ENCODE data around the gene RNASE8.

GRCh38 chr14:21086908-21087293, 29.3 kb downstream of the RNASE8 start:
- no peak for TF ChIP-seq EZH2phosphoT487 (IDR thresholded peaks at IDR 0.05; ENCODE audit: borderline replicate concordance, low read length)
- TF ChIP-seq, protein P1, sequence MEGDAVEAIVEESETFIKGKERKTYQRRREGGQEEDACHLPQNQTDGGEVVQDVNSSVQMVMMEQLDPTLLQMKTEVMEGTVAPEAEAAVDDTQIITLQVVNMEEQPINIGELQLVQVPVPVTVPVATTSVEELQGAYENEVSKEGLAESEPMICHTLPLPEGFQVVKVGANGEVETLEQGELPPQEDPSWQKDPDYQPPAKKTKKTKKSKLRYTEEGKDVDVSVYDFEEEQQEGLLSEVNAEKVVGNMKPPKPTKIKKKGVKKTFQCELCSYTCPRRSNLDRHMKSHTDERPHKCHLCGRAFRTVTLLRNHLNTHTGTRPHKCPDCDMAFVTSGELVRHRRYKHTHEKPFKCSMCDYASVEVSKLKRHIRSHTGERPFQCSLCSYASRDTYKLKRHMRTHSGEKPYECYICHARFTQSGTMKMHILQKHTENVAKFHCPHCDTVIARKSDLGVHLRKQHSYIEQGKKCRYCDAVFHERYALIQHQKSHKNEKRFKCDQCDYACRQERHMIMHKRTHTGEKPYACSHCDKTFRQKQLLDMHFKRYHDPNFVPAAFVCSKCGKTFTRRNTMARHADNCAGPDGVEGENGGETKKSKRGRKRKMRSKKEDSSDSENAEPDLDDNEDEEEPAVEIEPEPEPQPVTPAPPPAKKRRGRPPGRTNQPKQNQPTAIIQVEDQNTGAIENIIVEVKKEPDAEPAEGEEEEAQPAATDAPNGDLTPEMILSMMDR (IDR thresholded peaks at IDR 0.05; ENCODE audit: low read depth, low read length, poor library complexity, severe bottlenecking), result no peak

All from DOHH2 (cell line).